GM12872 (cell line): ENCODE results near the gene ABCA12.

Source experiments
- TF ChIP-seq, protein P1 (sequence below): IDR thresholded peaks from 3 replicates; pipeline ENCODE4 v1.5.1; 2011; ENCODE audit warnings: low read depth, mild to moderate bottlenecking, low read length, moderate library complexity; ENCODE audit not compliant: insufficient read depth

ABCA12 gene

DNA sequence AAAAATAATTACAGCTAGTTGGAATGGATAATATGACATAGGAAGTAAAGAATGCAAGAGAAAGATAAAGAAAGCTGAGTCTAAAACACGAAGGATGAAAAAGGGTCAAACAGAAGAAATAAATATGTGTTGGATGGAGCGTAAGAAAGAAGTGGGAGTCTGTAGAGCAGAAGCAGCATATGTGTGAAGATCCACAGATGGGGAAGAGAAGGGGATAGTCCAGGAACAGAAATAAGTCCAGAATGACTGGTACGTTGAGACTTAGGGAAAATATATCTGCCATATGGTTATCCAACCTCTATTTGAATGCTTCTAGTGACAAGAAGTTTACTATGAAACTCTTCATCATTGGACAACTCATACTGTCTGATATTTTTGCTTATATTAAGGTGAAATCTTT, 18.0 kb downstream of the ABCA12 start:
- TF ChIP-seq, protein P1, sequence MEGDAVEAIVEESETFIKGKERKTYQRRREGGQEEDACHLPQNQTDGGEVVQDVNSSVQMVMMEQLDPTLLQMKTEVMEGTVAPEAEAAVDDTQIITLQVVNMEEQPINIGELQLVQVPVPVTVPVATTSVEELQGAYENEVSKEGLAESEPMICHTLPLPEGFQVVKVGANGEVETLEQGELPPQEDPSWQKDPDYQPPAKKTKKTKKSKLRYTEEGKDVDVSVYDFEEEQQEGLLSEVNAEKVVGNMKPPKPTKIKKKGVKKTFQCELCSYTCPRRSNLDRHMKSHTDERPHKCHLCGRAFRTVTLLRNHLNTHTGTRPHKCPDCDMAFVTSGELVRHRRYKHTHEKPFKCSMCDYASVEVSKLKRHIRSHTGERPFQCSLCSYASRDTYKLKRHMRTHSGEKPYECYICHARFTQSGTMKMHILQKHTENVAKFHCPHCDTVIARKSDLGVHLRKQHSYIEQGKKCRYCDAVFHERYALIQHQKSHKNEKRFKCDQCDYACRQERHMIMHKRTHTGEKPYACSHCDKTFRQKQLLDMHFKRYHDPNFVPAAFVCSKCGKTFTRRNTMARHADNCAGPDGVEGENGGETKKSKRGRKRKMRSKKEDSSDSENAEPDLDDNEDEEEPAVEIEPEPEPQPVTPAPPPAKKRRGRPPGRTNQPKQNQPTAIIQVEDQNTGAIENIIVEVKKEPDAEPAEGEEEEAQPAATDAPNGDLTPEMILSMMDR = no peak

DNA sequence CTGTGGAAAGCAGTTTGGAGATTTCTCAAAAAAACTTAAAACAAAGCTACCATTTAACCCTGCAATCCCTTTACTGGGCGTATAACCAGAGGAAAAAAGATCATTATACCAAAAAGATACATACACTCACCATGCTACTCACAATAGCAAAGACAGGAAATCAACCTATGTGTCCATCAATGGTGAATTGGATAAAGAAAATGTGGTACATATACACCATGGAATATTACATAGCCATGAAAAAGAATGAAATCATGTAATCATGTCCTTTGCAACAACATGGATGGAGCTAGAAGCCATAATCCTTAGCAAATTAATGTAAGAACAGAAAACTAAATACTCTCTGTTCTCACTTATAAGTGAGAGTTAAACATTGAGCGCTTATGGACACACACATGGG, 18.6 kb downstream of the ABCA12 start:
- TF ChIP-seq, protein P1 = no peak

DNA sequence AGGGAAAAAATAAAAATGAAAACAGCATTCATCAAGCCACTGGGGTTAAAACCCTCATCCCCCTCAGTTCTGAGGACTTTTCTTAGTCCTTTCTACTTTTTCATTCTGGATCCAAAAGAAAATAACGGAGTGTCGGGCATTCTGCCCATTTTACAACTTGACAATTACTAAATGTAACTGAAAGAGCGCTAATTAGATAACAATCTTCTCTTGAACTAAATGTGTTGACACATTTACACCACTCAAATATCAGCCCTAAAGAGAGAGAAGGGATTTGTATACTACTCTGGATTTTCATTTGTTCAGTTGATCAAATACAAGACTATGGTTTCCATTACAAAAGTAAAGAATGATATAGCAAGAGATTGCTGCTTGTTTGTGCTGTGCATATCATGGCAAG, 27.5 kb downstream of the ABCA12 start:
- TF ChIP-seq, protein P1 = no peak

DNA sequence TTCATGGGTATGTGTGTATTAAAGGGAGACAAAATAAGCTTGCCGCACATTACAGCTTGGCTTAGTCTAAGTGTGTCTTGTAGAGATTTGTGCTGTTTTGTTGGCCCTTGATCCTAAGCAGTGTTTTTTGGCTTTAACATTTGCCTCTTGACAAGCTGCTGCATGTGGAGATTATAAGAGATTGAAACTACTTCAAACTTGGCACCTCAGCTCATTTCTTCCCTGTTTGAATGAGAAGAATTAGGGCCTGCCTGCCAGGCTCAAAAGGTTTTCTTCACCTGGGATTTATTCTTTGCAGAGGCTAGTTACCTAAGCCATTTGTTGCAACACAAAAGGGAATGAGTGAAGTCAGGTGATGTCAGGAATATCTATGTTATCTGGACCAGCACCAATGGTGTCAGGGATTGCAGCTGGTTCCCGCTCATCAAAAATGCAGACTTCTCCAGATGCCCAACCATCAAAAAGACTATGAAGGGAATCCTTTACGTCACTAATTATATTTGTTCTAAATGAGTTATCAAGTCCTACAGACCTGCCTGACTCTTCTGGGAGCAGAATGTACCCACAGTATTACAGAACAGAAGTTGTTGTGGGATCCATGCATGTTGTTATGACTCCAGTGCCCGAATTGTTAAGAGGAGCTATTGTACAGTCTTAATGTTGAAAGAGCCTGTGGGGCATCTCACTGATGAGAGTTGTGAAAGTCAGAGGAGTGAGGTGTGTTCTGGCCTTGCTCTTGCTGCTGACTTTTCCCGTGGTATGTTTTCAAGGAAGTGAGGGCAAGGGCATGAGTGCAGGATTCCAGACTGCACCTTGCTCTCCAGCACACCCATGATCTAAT, 31.0 kb downstream of the ABCA12 start:
- TF ChIP-seq, protein P1 = no peak

DNA sequence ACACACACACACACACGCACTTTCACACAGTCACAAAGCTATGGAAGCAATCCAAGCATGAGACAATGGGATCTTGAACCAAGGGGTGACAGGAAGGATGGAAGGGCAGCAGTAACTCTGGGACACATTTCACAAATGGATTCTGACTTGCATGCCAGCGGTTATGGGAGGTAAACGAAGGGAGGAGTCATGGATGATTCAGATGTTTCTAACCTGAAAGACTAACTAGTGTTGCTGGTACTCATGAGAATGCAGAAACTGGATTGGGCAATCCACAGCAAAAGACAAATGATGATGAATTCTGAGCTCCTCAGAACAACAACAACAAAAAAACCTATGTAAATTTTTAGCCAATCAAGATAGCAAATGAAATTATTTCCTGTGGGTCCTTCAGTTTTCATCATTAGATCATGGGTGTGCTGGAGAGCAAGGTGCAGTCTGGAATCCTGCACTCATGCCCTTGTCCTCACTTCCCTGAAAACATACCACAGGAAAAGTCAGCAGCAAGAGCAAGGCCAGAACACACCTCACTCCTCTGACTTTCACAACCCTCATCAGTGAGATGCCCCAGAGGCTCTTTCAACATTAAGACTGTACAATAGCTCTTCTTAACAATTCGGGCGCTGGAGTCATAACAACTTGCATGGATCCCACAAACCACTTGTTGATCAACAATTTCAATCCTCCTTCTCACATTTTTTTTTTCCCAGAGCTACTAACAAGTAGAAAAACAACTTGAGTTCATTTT, 32.6 kb downstream of the ABCA12 start:
- TF ChIP-seq, protein P1 = no peak

DNA sequence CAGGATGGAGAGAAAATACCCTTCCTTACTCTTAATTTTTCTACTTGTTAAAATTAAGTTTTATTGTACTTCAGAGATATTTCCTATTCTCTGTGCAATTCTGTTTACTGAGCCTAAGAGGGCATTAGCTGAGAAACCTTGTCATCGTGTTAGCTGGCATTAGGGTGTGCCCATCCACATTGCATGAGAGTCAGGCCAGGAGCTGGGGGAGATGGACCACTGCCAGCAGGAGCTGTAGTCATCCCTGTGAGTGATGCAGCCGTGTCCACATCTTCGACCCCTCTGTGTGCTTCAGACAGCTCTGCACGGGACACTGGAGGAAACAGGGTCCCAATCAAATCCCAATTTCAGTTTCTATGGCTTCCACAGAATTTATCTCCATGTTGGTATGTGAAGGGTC, 34.2 kb downstream of the ABCA12 start:
- TF ChIP-seq, protein P1 = no peak

DNA sequence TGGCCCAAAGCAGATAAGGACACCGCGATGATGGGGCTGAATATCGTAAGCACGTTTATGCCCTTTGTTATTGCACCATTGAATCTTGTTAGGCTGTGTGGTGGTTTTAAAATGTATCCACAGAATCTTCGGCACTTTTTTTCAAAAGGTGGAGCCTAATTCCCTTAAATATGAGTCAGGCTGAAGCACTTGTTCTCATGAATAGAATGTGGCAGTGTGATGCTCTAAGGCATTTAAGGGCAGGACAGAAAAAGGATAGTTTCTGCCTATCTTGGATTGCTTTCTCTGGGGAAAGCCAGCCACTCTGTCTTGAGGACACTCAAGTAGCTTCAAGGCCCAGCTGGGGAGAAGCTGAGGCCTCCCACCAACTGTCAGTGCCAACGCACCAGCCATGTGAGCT, 39.6 kb downstream of the ABCA12 start:
- TF ChIP-seq, protein P1 = no peak
